Thyroid gland (tissue), 4 donors: Measurements from ENCODE around the gene NKX1-1.

ENCODE experiments used
- POLR2A ChIP-seq, 2 donors: fragments of 450-650 bp; IDR thresholded peaks; one replicate each; pipeline ENCODE4 v1.6.1; 2017; ENCODE audit warnings: antibody characterized with exemption in 2 of 2, mild to moderate bottlenecking in 2 of 2, moderate library complexity in 1 of 2
- TF ChIP-seq, protein P1 (sequence below), 6 experiments: fragments of 200-600 bp in 3 of 6; fragments of 450-650 bp in 3 of 6; sonication (generic) in 3 of 6; IDR thresholded peaks; one replicate each; pipeline ENCODE4 v1.5.1; 2016 to 2019; ENCODE audit warnings: antibody characterized with exemption in 6 of 6, mild to moderate bottlenecking in 2 of 6, inconsistent platforms in 1 of 6, moderate library complexity in 1 of 6

DNA sequence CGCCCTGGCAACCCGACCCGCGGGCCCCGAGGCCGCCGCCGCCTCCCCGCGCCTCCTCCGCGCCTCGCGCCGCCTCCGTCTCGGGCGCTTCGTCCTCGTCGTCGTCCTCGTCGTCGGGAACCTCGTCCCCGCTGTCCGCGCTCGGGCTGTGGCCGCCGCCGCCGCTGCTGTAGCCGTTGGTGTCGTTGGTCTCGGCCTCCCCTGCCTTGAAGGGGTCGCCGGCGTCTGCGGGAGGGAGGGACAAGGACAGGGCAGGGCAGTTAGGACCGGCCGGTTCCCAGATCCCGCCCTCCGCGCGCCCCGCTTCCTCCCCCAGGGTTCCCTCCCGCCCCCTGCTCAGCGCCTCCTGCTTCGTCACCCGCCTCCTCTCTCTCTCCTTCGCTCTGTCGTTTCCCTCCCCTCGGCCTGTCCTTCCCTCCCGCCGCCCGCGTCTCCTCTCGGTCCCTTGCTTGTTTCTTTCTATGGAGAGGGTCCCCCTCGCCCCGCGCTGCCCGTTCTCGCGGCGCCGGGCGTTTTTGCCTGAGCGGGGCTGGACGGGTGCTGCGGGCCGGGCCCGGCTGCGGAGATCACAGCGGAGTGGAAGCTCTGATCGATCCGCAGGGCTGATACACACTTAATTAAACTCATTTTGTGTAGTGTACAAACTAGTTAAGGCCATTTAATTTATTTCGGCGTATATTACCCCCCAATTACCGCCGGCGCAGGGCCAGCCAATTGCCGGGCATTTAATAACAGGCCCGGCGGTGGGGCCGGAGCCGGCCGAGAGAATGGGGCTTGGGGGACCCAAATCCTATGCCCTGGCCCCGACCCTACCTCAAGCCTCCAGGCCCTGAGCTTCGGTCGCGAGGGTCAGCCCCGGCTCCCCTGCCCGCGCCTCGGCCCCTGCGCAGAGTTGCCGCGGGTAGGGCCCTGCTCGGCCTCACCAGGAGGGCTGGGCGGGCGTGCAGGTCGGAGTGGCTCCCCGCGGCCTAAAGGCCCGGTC is 2.4 kb downstream of the NKX1-1 start:
- TF ChIP-seq, protein P1, sequence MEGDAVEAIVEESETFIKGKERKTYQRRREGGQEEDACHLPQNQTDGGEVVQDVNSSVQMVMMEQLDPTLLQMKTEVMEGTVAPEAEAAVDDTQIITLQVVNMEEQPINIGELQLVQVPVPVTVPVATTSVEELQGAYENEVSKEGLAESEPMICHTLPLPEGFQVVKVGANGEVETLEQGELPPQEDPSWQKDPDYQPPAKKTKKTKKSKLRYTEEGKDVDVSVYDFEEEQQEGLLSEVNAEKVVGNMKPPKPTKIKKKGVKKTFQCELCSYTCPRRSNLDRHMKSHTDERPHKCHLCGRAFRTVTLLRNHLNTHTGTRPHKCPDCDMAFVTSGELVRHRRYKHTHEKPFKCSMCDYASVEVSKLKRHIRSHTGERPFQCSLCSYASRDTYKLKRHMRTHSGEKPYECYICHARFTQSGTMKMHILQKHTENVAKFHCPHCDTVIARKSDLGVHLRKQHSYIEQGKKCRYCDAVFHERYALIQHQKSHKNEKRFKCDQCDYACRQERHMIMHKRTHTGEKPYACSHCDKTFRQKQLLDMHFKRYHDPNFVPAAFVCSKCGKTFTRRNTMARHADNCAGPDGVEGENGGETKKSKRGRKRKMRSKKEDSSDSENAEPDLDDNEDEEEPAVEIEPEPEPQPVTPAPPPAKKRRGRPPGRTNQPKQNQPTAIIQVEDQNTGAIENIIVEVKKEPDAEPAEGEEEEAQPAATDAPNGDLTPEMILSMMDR (IDR thresholded peaks at IDR 0.05), result no peak
- TF ChIP-seq POLR2A (IDR thresholded peaks at IDR 0.05), result no peak
